Endothelial cell of umbilical vein (primary cell): ENCODE results near the gene SDK2. TPM values are rescaled to one million over a fixed set of nuclear protein-coding genes. Genes with fewer than 3 reads are reported as not detected.

Source experiments
- BruUV-seq: library from RNA; stranded (reverse); fragments of 400-500 nt; replicated peaks from 2 replicates; lab custom pipeline; 2021; lab: Mats Ljungman, UMichigan
- CTCF ChIA-PET: fragments of 300-600, 350-600 bp; sonication (Branson Sonifier 250); formaldehyde crosslinking; loops from one replicate; lab custom pipeline; 2021; ENCODE audit warnings: antibody characterized with exemption, inconsistent platforms; lab: Charles Lee
- POLR2A ChIA-PET: fragments of 300-600, 350-600 bp; sonication (Branson Sonifier 250); formaldehyde crosslinking; loops from one replicate; lab custom pipeline; 2021; ENCODE audit warnings: antibody characterized with exemption, inconsistent platforms; lab: Charles Lee
- DNase-seq: peaks from one replicate; pipeline ENCODE4 v3.0.0-alpha.2; 2011; ENCODE audit warnings: low read depth, low spot score
- FAIRE-seq: peaks from 2 replicates; lab custom pipeline; 2011; peaks lifted over from hg19 to GRCh38; lab: Jason Lieb, UNC
- H2AFZ ChIP-seq: 2 replicates; pipeline ENCODE4 v1.6.0; 2012; ENCODE audit warnings: low read depth, low read length, control low read depth, inconsistent platforms
- H3K27ac ChIP-seq: 2 replicates; pipeline ENCODE4 v1.5.1; 2011; ENCODE audit warnings: low read depth, mild to moderate bottlenecking, control low read depth, low read length, moderate library complexity; ENCODE audit not compliant: insufficient read depth
- H3K27me3 ChIP-seq, 2 experiments: 2 replicates each; pipeline versions ENCODE4 v1.6.0 to v1.6.1; 2011; ENCODE audit warnings: low read length in 2 of 2, mixed read lengths in 1 of 2; ENCODE audit not compliant: control insufficient read depth in 2 of 2, insufficient read depth in 2 of 2
- H3K36me3 ChIP-seq, 2 experiments: 2 replicates in 1 of 2; 3 replicates in 1 of 2; pipeline ENCODE4 v1.5.1; 2011; ENCODE audit warnings: low read length in 2 of 2, mild to moderate bottlenecking in 1 of 2, moderate library complexity in 1 of 2; ENCODE audit not compliant: control insufficient read depth in 2 of 2, insufficient read depth in 2 of 2; ENCODE audit errors: extremely low read depth in 1 of 2
- H3K4me1 ChIP-seq: 3 replicates; pipeline ENCODE4 v1.5.1; 2011; ENCODE audit warnings: mild to moderate bottlenecking, low read length; ENCODE audit not compliant: control insufficient read depth, insufficient read depth; ENCODE audit errors: extremely low read depth
- H3K4me2 ChIP-seq: 2 replicates; pipeline ENCODE4 v1.6.1; 2011; ENCODE audit warnings: low read length, control low read depth, mixed read lengths; ENCODE audit not compliant: insufficient read depth
- H3K4me3 ChIP-seq, 3 experiments: fragments of 200-600 bp in 1 of 3; sonication (generic), shearing (Covaris generic) in 1 of 3; replicated peaks in 1 of 3; 2 replicates each; pipeline ENCODE4 v1.5.1; 2011 to 2016; ENCODE audit warnings: control low read depth in 3 of 3, low read length in 3 of 3, mild to moderate bottlenecking in 2 of 3, inconsistent platforms in 1 of 3, low read depth in 1 of 3, moderate library complexity in 1 of 3; ENCODE audit not compliant: insufficient read depth in 1 of 3
- H3K79me2 ChIP-seq: 2 replicates; pipeline ENCODE4 v1.6.0; 2012; ENCODE audit warnings: low read length, inconsistent platforms; ENCODE audit not compliant: control insufficient read depth, insufficient read depth
- H3K9ac ChIP-seq: replicated peaks from 2 replicates; pipeline ENCODE3; 2011; ENCODE audit warnings: low read length, control low read depth; ENCODE audit not compliant: insufficient read depth; ENCODE audit errors: extremely low read depth
- H3K9me1 ChIP-seq: replicated peaks from 3 replicates; pipeline ENCODE4 v1.6.0; 2011; ENCODE audit warnings: mild to moderate bottlenecking, low read length; ENCODE audit not compliant: control insufficient read depth, insufficient read depth; ENCODE audit errors: extremely low read depth
- H3K9me3 ChIP-seq: replicated peaks from 2 replicates; pipeline ENCODE4 v1.5.1; 2012; ENCODE audit warnings: low read length, inconsistent platforms; ENCODE audit not compliant: control insufficient read depth, insufficient read depth
- H4K20me1 ChIP-seq: replicated peaks from 2 replicates; pipeline ENCODE3; 2011; ENCODE audit warnings: mild to moderate bottlenecking, low read length; ENCODE audit not compliant: control insufficient read depth, insufficient read depth; ENCODE audit errors: extremely low read depth
- CTCF ChIP-seq, 2 donors: IDR thresholded peaks; 1 replicate in 1 of 2; 2 replicates in 1 of 2; pipeline ENCODE4 v1.5.1; 2011; ENCODE audit warnings: low read length in 2 of 2, mild to moderate bottlenecking in 2 of 2, moderate library complexity in 2 of 2, control low read depth in 1 of 2, inconsistent platforms in 1 of 2, low read depth in 1 of 2; ENCODE audit not compliant: insufficient read depth in 1 of 2; ENCODE audit errors: extremely low read depth in 1 of 2
- EZH2 ChIP-seq: IDR thresholded peaks from 2 replicates; pipeline ENCODE4 v1.6.1; 2012; ENCODE audit warnings: borderline replicate concordance, low read depth, mild to moderate bottlenecking, moderate library complexity, low read length, inconsistent platforms; ENCODE audit not compliant: severe bottlenecking
- FOS ChIP-seq: IDR thresholded peaks from 2 replicates; pipeline ENCODE4 v1.6.1; 2011; ENCODE audit warnings: mild to moderate bottlenecking, low read length, moderate library complexity, borderline replicate concordance; ENCODE audit not compliant: insufficient read depth
- GATA2 ChIP-seq: IDR thresholded peaks from 2 replicates; pipeline ENCODE4 v1.7.0; 2011; ENCODE audit warnings: low read depth, mild to moderate bottlenecking, moderate library complexity, mixed read lengths, low read length; ENCODE audit not compliant: insufficient read length, insufficient read depth
- JUN ChIP-seq: IDR thresholded peaks from 2 replicates; pipeline ENCODE4 v1.6.1; 2011; ENCODE audit warnings: borderline replicate concordance, low read depth; ENCODE audit not compliant: insufficient read length, insufficient read depth
- MYC ChIP-seq: IDR thresholded peaks from one replicate; pipeline ENCODE4 v1.6.1; 2011; ENCODE audit warnings: mild to moderate bottlenecking, low read depth, low read length
- POLR2A ChIP-seq: IDR thresholded peaks from 2 replicates; pipeline ENCODE4 v1.6.1; 2012; ENCODE audit warnings: low read depth, mild to moderate bottlenecking, control low read depth, low read length
- POLR2AphosphoS5 ChIP-seq: IDR thresholded peaks from 2 replicates; pipeline ENCODE4 v1.6.1; 2012; ENCODE audit warnings: low read depth, mild to moderate bottlenecking, control low read depth, low read length, moderate library complexity; ENCODE audit not compliant: insufficient read depth
- dilution Hi-C: fragments of 300-500 bp; cut with MboI; formaldehyde crosslinking; loops from one replicate; pipeline ENCODE4 v1.15.0; 2019; ENCODE audit warnings: low sequenced_read_pairs; ENCODE audit not compliant: extremely low pct_ligation_motif_present
- intact Hi-C: fragments of 100-400 bp; cut with micrococcal nuclease; formaldehyde crosslinking; loops from one replicate; pipeline ENCODE4 v1.10.0; 2022
- polyA plus RNA-seq, 4 experiments: library from polyadenylated mRNA; depleted of rRNA in 3 of 4; stranded (reverse) in 3 of 4; unstranded in 1 of 4; fragments of >200 nt; gene quantifications; 2 replicates each; pipeline versions ENCODE4 v1.2.1 to v1.2.3, GENCODE V29; 2011 to 2012; ENCODE audit warnings: missing spikeins in 1 of 4
- total RNA-seq: library from RNA; stranded (reverse); gene quantifications from 2 replicates; pipeline ENCODE4 v1.2.3, GENCODE V29; 2021
- TF ChIP-seq, protein P1 (sequence below): IDR thresholded peaks from 2 replicates; pipeline ENCODE4 v1.6.1; 2011; ENCODE audit not compliant: insufficient read depth, insufficient read length

The SDK2 gene
- total and polyA plus RNA-seq, 2 donors (not counting 3 experiments of a cell fraction or from before 2014, with no cell fraction given) = not detected

DNA sequence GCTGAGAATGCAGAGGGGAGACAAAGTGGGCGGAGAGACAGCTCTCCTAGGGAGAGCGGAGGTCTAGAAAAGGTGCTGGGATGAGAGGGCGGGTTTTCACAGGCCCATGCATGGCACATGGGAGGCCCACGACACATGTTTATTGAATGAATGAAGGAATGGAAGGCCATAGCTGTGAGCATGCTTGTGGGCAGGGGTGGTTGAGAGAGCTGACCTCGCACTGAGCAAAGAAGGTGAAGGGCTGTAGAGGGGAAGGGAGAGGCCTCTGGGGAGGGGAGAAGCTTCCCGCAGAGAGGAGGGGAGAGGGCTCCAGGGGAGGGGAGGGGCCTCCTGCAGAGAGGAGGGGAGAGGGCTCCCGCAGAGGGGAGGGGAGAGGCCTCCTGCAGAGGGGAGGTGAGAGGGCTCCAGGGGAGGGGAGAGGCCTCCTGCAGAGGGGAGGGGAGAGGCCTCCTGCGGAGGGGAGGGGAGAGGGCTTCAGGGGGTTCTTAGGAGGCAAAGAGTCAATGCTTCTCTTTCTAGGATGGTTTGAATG is 27.3 kb downstream of the SDK2 start:
- dilution Hi-C loops (no loop called here), intact Hi-C loops (loop anchor here (10.0 kb wide), 1 partner anchor 52 kb away; no protein-coding TSS in a partner anchor)
- no peaks in the 10 kb centered on the region for H4K20me1 ChIP-seq
- H3K36me3 ChIP-seq = no peaks in the 10 kb centered on the region
- no peak overlapping the region for H3K4me3 ChIP-seq
- no peak for TF ChIP-seq CTCF (IDR thresholded peaks at IDR 0.05; ENCODE audit: extremely low read depth in 1 of 2, insufficient read depth in 1 of 2, low read depth in 1 of 2, low read length in 2 of 2)
- no peak for TF ChIP-seq FOS
- TF ChIP-seq, protein P1, sequence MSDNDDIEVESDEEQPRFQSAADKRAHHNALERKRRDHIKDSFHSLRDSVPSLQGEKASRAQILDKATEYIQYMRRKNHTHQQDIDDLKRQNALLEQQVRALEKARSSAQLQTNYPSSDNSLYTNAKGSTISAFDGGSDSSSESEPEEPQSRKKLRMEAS = no peak
- no peak for TF ChIP-seq GATA2
- TF ChIP-seq POLR2AphosphoS5 = no peak
- no peak for TF ChIP-seq MYC
- no peak for TF ChIP-seq POLR2A
- no peak for TF ChIP-seq EZH2
- no peak for TF ChIP-seq JUN
- CTCF ChIA-PET = no interaction called here
- no peaks in the 10 kb centered on the region for H3K4me1 ChIP-seq
- H3K27ac ChIP-seq = no peak overlapping the region
- H3K27me3 ChIP-seq = no peaks in the 10 kb centered on the region
- no peaks in the 10 kb centered on the region for H3K9me1 ChIP-seq
- POLR2A ChIA-PET = no interaction called here
- H3K9me3 ChIP-seq = no peaks in the 10 kb centered on the region
- no peak overlapping the region for H2AFZ ChIP-seq
- H3K79me2 ChIP-seq = no peaks in the 10 kb centered on the region
- DNase-seq (no peak), FAIRE-seq (no peak)
- BruUV-seq = no TSS peak
- H3K9ac ChIP-seq = no peak overlapping the region
- H3K4me2 ChIP-seq = no peak overlapping the region
